IMR-90 (cell line): ENCODE results near the gene SLC5A2.

ENCODE experiments used
- BHLHE40 ChIP-seq: fragments of 150-350 bp; IDR thresholded peaks from 2 replicates; pipeline ENCODE4 v1.6.1; 2016; ENCODE audit warnings: mild to moderate bottlenecking, low read depth, low read length
- CEBPB ChIP-seq: IDR thresholded peaks from 2 replicates; pipeline ENCODE4 v1.6.1; 2012; ENCODE audit warnings: low read depth, low read length, improper control_type of control experiment
- CHD1 ChIP-seq: IDR thresholded peaks from 2 replicates; pipeline ENCODE4 v1.6.1; 2012; ENCODE audit warnings: low read depth, low read length, improper control_type of control experiment
- CTCF ChIP-seq: conservative IDR thresholded peaks from 2 replicates; pipeline ENCODE4 v1.5.1; 2012; ENCODE audit warnings: mild to moderate bottlenecking, low read depth, low read length, improper control_type of control experiment
- FOS ChIP-seq: fragments of 150-350 bp; IDR thresholded peaks from 2 replicates; pipeline ENCODE4 v1.6.1; 2016; ENCODE audit warnings: low read depth, low read length
- MAFK ChIP-seq: IDR thresholded peaks from 2 replicates; pipeline ENCODE4 v1.6.1; 2012; ENCODE audit warnings: low read depth, low read length, improper control_type of control experiment
- MXI1 ChIP-seq: IDR thresholded peaks from 2 replicates; pipeline ENCODE4 v1.6.1; 2012; ENCODE audit warnings: low read depth, mild to moderate bottlenecking, low read length, moderate library complexity, borderline replicate concordance
- NFE2L2 ChIP-seq: fragments of 150-350 bp; IDR thresholded peaks from 2 replicates; pipeline ENCODE4 v1.6.1; 2016; ENCODE audit warnings: low read depth, mild to moderate bottlenecking, low read length
- POLR2A ChIP-seq: IDR thresholded peaks from 2 replicates; pipeline ENCODE4 v1.6.1; 2012; ENCODE audit warnings: mild to moderate bottlenecking, low read depth, low read length
- RAD21 ChIP-seq: IDR thresholded peaks from 2 replicates; pipeline ENCODE4 v1.6.1; 2012; ENCODE audit warnings: low read length, improper control_type of control experiment
- RCOR1 ChIP-seq: IDR thresholded peaks from 2 replicates; pipeline ENCODE4 v1.6.1; 2012; ENCODE audit warnings: mild to moderate bottlenecking, low read length, improper control_type of control experiment; ENCODE audit not compliant: insufficient replicate concordance
- RFX5 ChIP-seq: IDR thresholded peaks from 2 replicates; pipeline ENCODE4 v1.8.0; 2012; ENCODE audit warnings: low read depth, mild to moderate bottlenecking, low read length, moderate library complexity
- SMC3 ChIP-seq: fragments of 150-350 bp; IDR thresholded peaks from 2 replicates; pipeline ENCODE4 v1.6.1; 2016; ENCODE audit warnings: low read depth, mild to moderate bottlenecking, antibody characterized with exemption, low read length, moderate library complexity
- TF ChIP-seq, protein P1 (sequence below): fragments of 150-350 bp; IDR thresholded peaks from 2 replicates; pipeline ENCODE4 v1.6.1; 2017; ENCODE audit warnings: mild to moderate bottlenecking, antibody characterized with exemption, low read length, low read depth

- no peak for TF ChIP-seq NFE2L2
- no peak for TF ChIP-seq CTCF
- TF ChIP-seq CHD1, result no peak
- TF ChIP-seq SMC3, result no peak
- TF ChIP-seq RAD21, result no peak
- TF ChIP-seq RFX5, result no peak
- TF ChIP-seq RCOR1, result no peak
- TF ChIP-seq, protein P1, sequence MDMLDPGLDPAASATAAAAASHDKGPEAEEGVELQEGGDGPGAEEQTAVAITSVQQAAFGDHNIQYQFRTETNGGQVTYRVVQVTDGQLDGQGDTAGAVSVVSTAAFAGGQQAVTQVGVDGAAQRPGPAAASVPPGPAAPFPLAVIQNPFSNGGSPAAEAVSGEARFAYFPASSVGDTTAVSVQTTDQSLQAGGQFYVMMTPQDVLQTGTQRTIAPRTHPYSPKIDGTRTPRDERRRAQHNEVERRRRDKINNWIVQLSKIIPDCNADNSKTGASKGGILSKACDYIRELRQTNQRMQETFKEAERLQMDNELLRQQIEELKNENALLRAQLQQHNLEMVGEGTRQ, result no peak
- TF ChIP-seq BHLHE40, result no peak
- no peak for TF ChIP-seq MXI1
- no peak for TF ChIP-seq CEBPB
- no peak for TF ChIP-seq FOS
- no peak for TF ChIP-seq MAFK
- TF ChIP-seq POLR2A, result no peak
These were observed 5.0 kb downstream of the SLC5A2 start for GRCh38 chr16:31487720-31488467.
